Ovary (tissue), 9 donors: ENCODE data around the gene TRA2B. TPM values are rescaled to one million over a fixed set of nuclear protein-coding genes. Genes with fewer than 3 reads are reported as not detected.

Source experiments
- DNase-seq, 5 donors: peaks; one replicate each; pipeline ENCODE4 v3.0.0-alpha.2; 2019 to 2020
- H3K27ac ChIP-seq, 2 donors: fragments of 200-600 bp; one replicate each; pipeline versions ENCODE4 v1.5.1 to v1.8.0; 2019 to 2022
- H3K27me3 ChIP-seq: fragments of 200-600 bp; one replicate; pipeline ENCODE4 v1.8.0; 2022
- H3K36me3 ChIP-seq: fragments of 200-600 bp; sonication (generic); one replicate; pipeline ENCODE4 v1.5.1; 2019
- H3K4me1 ChIP-seq: one replicate; pipeline ENCODE4 v1.8.1; 2013; ENCODE audit warnings: mild to moderate bottlenecking, moderate library complexity; ENCODE audit not compliant: insufficient read depth
- H3K4me3 ChIP-seq: fragments of 200-600 bp; sonication (generic); one replicate; pipeline ENCODE4 v1.5.1; 2017
- H3K9me3 ChIP-seq, 2 donors: fragments of 200-600 bp in 1 of 2; sonication (generic) in 1 of 2; one replicate each; pipeline versions ENCODE4 v1.5.1 to v1.8.1; 2013 to 2019; ENCODE audit warnings: mild to moderate bottlenecking in 1 of 2, moderate library complexity in 1 of 2
- CTCF ChIP-seq, 3 donors: fragments of 450-650 bp in 2 of 3; fragments of 200-600 bp in 1 of 3; IDR thresholded peaks; one replicate each; pipeline versions ENCODE4 v1.5.1 to v1.8.0; 2016 to 2022; ENCODE audit warnings: antibody characterized with exemption in 3 of 3, mild to moderate bottlenecking in 1 of 3
- EP300 ChIP-seq: sonication (generic); formaldehyde crosslinking; IDR thresholded peaks from one replicate; pipeline ENCODE4 v1.6.1; 2017; ENCODE audit warnings: antibody characterized with exemption
- POLR2A ChIP-seq: fragments of 450-650 bp; IDR thresholded peaks from one replicate; pipeline ENCODE4 v1.6.1; 2017; ENCODE audit warnings: antibody characterized with exemption, mild to moderate bottlenecking, moderate library complexity
- WGBS, 3 donors: extraction: QIAGEN DNeasy Blood & Tissue Kit in 1 of 3; methylation state at CpG; one replicate each; pipeline versions ENCODE4 v1.1.5 to v1.1.7; 2013 to 2017; 5-methylcytosine and 5-hydroxymethylcytosine counted together
- intact Hi-C, 4 donors: fragments of 100-400 bp; cut with DNase I; formaldehyde crosslinking; loops; one replicate each; pipeline versions ENCODE4 v1.11.0 to v1.15.1; 2022 to 2023
- polyA plus RNA-seq, 2 donors: library from polyadenylated mRNA; stranded (reverse); fragments of 200-250 nt in 1 of 2; fragments of 350-450 nt in 1 of 2; fragmentation: Illumina TruSeq in 1 of 2; extraction: RNeasy Lipid Tissue Mini Kit (QIAGEN cat#74804) in 1 of 2; gene quantifications; one replicate each; pipeline ENCODE4 v1.2.3, GENCODE V29; 2013 to 2014
- total RNA-seq, 7 donors: library from RNA; depleted of rRNA in 2 of 7; stranded (reverse); fragments of >200 nt in 2 of 7; fragmentation: NEBNext Ultra II Directional in 3 of 7; extraction: Animal tissue kit (Norgen Biotek cat#: 25700) in 3 of 7; gene quantifications; one replicate each; pipeline versions ENCODE4 v1.1.0 to v1.2.4, GENCODE V29; 2016 to 2023
- donor health status: DM: no; HTN: no; CAD: no; lungs with moderate emphysema.
- donor health status: DM: no; HTN: no; CAD: no.
- donor health status: Bipolar disorder and iron deficiency.
- donor health status: DM: yes; HTN: yes; CAD: no.
- donor health status: DM: no; HTN: no; CAD: no.
- donor health status: DM: yes; HTN: yes; CAD: no.

TRA2B gene
- total and polyA plus RNA-seq, 9 donors, result 83.0 to 158 (median 119) TPM

- Histone ChIP-seq H3K9me3 (no peaks in the 10 kb centered on the region), H3K27ac (no peak overlapping the region), H3K36me3 (no peaks in the 10 kb centered on the region), H3K4me1 (no peaks in the 10 kb centered on the region), H3K4me3 (no peak overlapping the region), H3K27me3 (no peaks in the 10 kb centered on the region)
- no peak for DNase-seq
- WGBS, 3 donors, result 62 to 64% (median 63%) methylated on average over 3 of the region's 3 CpGs
- TF ChIP-seq EP300 (no peak), CTCF (IDR thresholded peaks at IDR 0.05) (no peak), POLR2A (no peak)
- intact Hi-C loops, result loop anchor here (5.0 to 10.0 kb wide), 4 partner anchors 262 to 560 kb away; partner anchors contain the start of gene CRYGS (in 3 of the 4)
These were observed 44.8 kb upstream of the TRA2B start for GRCh38 chr3:185982632-185983031.

GRCh38 chr3:185981621-185982020 lies 43.8 kb upstream of the TRA2B start:
- WGBS, 3 donors, result 48 to 59% (median 56%) methylated on average over 3 of the region's 3 CpGs
- H3K9me3 ChIP-seq, result no peaks in the 10 kb centered on the region
- DNase-seq, result no peak
- TF ChIP-seq POLR2A, result no peak
- TF ChIP-seq CTCF (IDR thresholded peaks at IDR 0.05), result no peak
- TF ChIP-seq EP300, result no peak
- no peaks in the 10 kb centered on the region for H3K27me3 ChIP-seq
- H3K27ac ChIP-seq, result no peak overlapping the region
- H3K36me3 ChIP-seq, result no peaks in the 10 kb centered on the region
- intact Hi-C loops, result loop anchor here (5.0 to 10.0 kb wide), 4 partner anchors 263 to 561 kb away; partner anchors contain the start of gene CRYGS (in 3 of the 4)
- no peaks in the 10 kb centered on the region for H3K4me1 ChIP-seq
- no peak overlapping the region for H3K4me3 ChIP-seq

- Histone ChIP-seq H3K4me1 (no peaks in the 10 kb centered on the region), H3K27me3 (no peaks in the 10 kb centered on the region), H3K4me3 (no peak overlapping the region), H3K36me3 (no peaks in the 10 kb centered on the region), H3K9me3 (no peaks in the 10 kb centered on the region), H3K27ac (no peak overlapping the region)
- no peak for DNase-seq
- 68 to 72% (median 71%) methylated on average over 8 of the region's 8 CpGs for WGBS, 3 donors
- TF ChIP-seq CTCF (IDR thresholded peaks at IDR 0.05), result no peak
- no peak for TF ChIP-seq EP300
- no peak for TF ChIP-seq POLR2A
- intact Hi-C loops, result loop anchor here (5.0 to 10.0 kb wide), 4 partner anchors 265 to 563 kb away; partner anchors contain the start of gene CRYGS (in 3 of the 4)
These were observed 41.9 kb upstream of the TRA2B start for GRCh38 chr3:185979721-185980121.

GRCh38 chr3:185978516-185978915 lies 40.7 kb upstream of the TRA2B start:
- Histone ChIP-seq H3K36me3 (no peaks in the 10 kb centered on the region), H3K27ac (no peak overlapping the region), H3K9me3 (no peaks in the 10 kb centered on the region), H3K4me3 (no peak overlapping the region), H3K27me3 (no peaks in the 10 kb centered on the region), H3K4me1 (no peaks in the 10 kb centered on the region)
- TF ChIP-seq CTCF (IDR thresholded peaks at IDR 0.05), result no peak
- no peak for TF ChIP-seq POLR2A
- TF ChIP-seq EP300, result no peak
- intact Hi-C loops, result no loop called here
- DNase-seq, result no peak
- 75 to 77% (median 76%) methylated on average over 5 of the region's 5 CpGs for WGBS, 3 donors
